ENCODE measurements around the gene CHD9.

CHD9 gene

DNA sequence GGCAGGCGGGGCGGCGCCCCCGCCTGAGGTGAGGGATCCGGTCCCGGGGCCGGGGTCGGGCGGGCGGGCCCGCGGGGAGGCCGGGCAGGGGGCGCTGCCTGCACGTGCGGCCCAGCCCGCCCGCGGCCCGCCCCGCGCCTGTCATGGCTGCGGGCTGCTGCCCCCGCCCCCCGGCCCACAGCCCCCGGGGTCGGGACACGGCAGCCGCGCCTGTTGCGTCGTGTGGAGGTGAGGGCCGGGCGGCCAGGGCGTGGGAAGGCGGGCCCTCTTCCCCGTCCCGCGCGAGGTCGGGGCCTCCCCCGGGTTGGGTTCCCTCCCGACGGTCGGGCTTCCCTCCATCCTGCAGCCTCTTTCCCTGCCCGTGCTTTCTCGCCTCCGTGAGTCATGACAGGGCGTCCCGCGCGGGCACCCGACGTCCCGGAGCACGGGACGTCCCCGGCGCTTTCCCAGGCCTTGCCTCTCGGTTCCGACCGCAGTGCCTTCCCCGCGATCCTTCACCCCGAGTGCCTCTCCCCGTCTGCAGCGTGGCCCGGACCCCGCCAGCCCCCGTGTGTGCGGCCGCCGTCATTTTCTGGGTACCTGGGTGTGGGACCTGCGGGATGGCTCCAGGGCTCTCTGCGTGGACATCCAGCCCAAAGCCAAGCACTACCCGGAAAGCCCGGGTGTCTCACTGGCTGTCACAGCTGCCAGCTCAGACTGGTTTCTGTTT, 76.7 kb downstream of the CHD9 start:
- H3K18ac ChIP-seq (ENCODE audit: low read length), result peak overlapping the region; percentile 20
- H4K8ac ChIP-seq (ENCODE audit: low read depth, low read length), result no peak overlapping the region
- H2BK120ac ChIP-seq (ENCODE audit: low read depth, low read length), result no peak overlapping the region
- H4K91ac ChIP-seq (ENCODE audit: low read depth, low read length, poor library complexity), result no peak overlapping the region
- H3K27me3 ChIP-seq (ENCODE audit: control insufficient read depth in 3 of 3, insufficient read depth in 3 of 3, low read depth in 1 of 3, low read length in 3 of 3), result no peaks in the 10 kb centered on the region
- peak overlapping the region; percentile 85 for H3K4me2 ChIP-seq (ENCODE audit: insufficient read depth, low read length, poor library complexity, severe bottlenecking)
- no peak overlapping the region for H2BK5ac ChIP-seq (ENCODE audit: low read length)
- no peak overlapping the region for H2BK15ac ChIP-seq (ENCODE audit: low read length)
- H2AFZ ChIP-seq (ENCODE audit: low read length), result peak overlapping the region; percentile 97
- H3K27ac ChIP-seq (replicated peaks; ENCODE audit: low read length), result no peak overlapping the region
- DNase-seq (ENCODE audit: low spot score), result no peak
- peaks cover 5% of the 10 kb centered on the region for H3K79me1 ChIP-seq (ENCODE audit: low read depth, low read length)
- no CpG with 5 or more reads among the region's 77 CpGs for WGBS, 2 donors (ENCODE audit: extremely low coverage in 2 of 2, insufficient read length in 2 of 2, insufficient replicate concordance in 1 of 2)
- H3K14ac ChIP-seq (ENCODE audit: low read length), result no peak overlapping the region
- no peak overlapping the region for H3K4ac ChIP-seq (ENCODE audit: low read length)
- H3K4me1 ChIP-seq (ENCODE audit: control insufficient read depth in 2 of 2, insufficient read depth in 1 of 2, low read depth in 1 of 2, low read length in 2 of 2), result peaks cover 0 to 4% of the 10 kb centered on the region in 2 donors
- peak overlapping the region; percentile 89 for H3K23ac ChIP-seq (ENCODE audit: low read depth, low read length, poor library complexity)
- H3K9me3 ChIP-seq (replicated peaks in 1 of 2; ENCODE audit: control insufficient read depth in 2 of 2, insufficient read depth in 1 of 2, low read depth in 1 of 2, low read length in 2 of 2), result no peaks in the 10 kb centered on the region
- H2BK12ac ChIP-seq (ENCODE audit: low read length), result no peak overlapping the region
- peak overlapping the region; percentile 86 to 97 for H3K4me3 ChIP-seq (ENCODE audit: low read length in 2 of 2)
- peak overlapping the region; percentile 80 for H3K9ac ChIP-seq (ENCODE audit: low read depth, low read length, poor library complexity)
- no peaks in the 10 kb centered on the region for H3K36me3 ChIP-seq (replicated peaks in 1 of 2; ENCODE audit: control insufficient read depth in 2 of 2, insufficient read depth in 2 of 2, low read length in 2 of 2)
- H2AK5ac ChIP-seq (ENCODE audit: low read depth, low read length), result no peak overlapping the region

DNA sequence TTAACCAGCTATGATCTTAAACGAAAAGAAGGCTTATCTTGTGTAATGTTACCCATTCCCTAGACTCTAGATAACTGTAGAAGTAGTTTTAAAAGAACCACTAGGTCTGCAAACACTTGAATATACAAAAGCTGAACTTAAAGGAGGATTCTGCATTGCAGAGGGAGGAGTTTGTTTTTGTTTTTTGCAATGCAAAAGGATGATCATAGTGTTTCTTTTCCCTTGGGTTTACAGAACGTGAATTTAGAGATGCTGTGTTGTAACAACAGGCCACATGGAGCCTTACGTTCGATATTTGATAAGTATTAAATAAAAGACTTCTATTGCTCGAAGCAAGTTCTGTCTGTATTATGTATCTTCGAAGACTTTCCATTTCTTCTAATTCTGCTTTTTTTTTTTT, 77.6 kb downstream of the CHD9 start:
- H3K79me1 ChIP-seq (ENCODE audit: low read depth, low read length), result peaks cover 5% of the 10 kb centered on the region
- H2AFZ ChIP-seq (ENCODE audit: low read length), result no peak overlapping the region
- no peak overlapping the region for H2BK120ac ChIP-seq (ENCODE audit: low read depth, low read length)
- H3K9ac ChIP-seq (ENCODE audit: low read depth, low read length, poor library complexity), result no peak overlapping the region
- no peak overlapping the region for H2AK5ac ChIP-seq (ENCODE audit: low read depth, low read length)
- no peak overlapping the region for H3K27ac ChIP-seq (replicated peaks; ENCODE audit: low read length)
- no CpG with 5 or more reads among the region's 6 CpGs for WGBS, 2 donors (ENCODE audit: extremely low coverage in 2 of 2, insufficient read length in 2 of 2, insufficient replicate concordance in 1 of 2)
- no peak overlapping the region for H3K4me2 ChIP-seq (ENCODE audit: insufficient read depth, low read length, poor library complexity, severe bottlenecking)
- no peak for DNase-seq (ENCODE audit: low spot score)
- H4K91ac ChIP-seq (ENCODE audit: low read depth, low read length, poor library complexity), result no peak overlapping the region
- no peak overlapping the region for H3K14ac ChIP-seq (ENCODE audit: low read length)
- H4K8ac ChIP-seq (ENCODE audit: low read depth, low read length), result no peak overlapping the region
- no peak overlapping the region for H3K18ac ChIP-seq (ENCODE audit: low read length)
- no peak overlapping the region for H2BK5ac ChIP-seq (ENCODE audit: low read length)
- H3K23ac ChIP-seq (ENCODE audit: low read depth, low read length, poor library complexity), result no peak overlapping the region
- H3K4me1 ChIP-seq (ENCODE audit: control insufficient read depth in 2 of 2, insufficient read depth in 1 of 2, low read depth in 1 of 2, low read length in 2 of 2), result peaks cover 0 to 4% of the 10 kb centered on the region in 2 donors
- H3K4ac ChIP-seq (ENCODE audit: low read length), result no peak overlapping the region
- H2BK15ac ChIP-seq (ENCODE audit: low read length), result no peak overlapping the region
- H3K36me3 ChIP-seq (replicated peaks in 1 of 2; ENCODE audit: control insufficient read depth in 2 of 2, insufficient read depth in 2 of 2, low read length in 2 of 2), result no peaks in the 10 kb centered on the region
- peak overlapping the region in 1 of 2 donors; percentile 86 for H3K4me3 ChIP-seq (ENCODE audit: low read length in 2 of 2)
- H2BK12ac ChIP-seq (ENCODE audit: low read length), result no peak overlapping the region
- no peaks in the 10 kb centered on the region for H3K27me3 ChIP-seq (ENCODE audit: control insufficient read depth in 3 of 3, insufficient read depth in 3 of 3, low read depth in 1 of 3, low read length in 3 of 3)
- no peaks in the 10 kb centered on the region for H3K9me3 ChIP-seq (replicated peaks in 1 of 2; ENCODE audit: control insufficient read depth in 2 of 2, insufficient read depth in 1 of 2, low read depth in 1 of 2, low read length in 2 of 2)

DNA sequence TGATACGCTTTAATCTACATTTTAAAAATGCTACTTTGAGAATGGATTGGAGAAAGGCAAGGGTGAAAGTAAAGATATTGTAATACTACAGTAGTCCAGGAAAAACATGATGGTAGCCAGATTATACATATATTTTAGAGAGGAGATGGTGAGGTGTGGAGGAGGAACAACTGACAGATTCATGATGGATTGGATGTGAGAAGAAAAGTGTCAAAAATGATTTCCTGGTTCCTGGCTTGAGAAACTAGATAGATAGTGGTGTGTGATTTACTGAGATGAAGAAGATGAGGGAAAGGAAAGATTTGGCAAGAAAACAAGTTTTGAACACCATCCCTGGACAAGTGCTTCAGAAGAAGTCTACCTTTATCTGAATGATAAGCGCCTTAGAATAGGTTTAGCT, 80.5 kb downstream of the CHD9 start:
- Histone ChIP-seq H3K4me1 (ENCODE audit: control insufficient read depth in 2 of 2, insufficient read depth in 1 of 2, low read depth in 1 of 2, low read length in 2 of 2) (no peaks in the 10 kb centered on the region), H3K4me3 (ENCODE audit: low read length in 2 of 2) (no peak overlapping the region), H2BK12ac (ENCODE audit: low read length) (no peak overlapping the region), H2BK15ac (ENCODE audit: low read length) (no peak overlapping the region), H2BK120ac (ENCODE audit: low read depth, low read length) (no peak overlapping the region), H3K27ac (replicated peaks; ENCODE audit: low read length) (no peak overlapping the region), H2AK5ac (ENCODE audit: low read depth, low read length) (no peak overlapping the region), H2BK5ac (ENCODE audit: low read length) (no peak overlapping the region), H2AFZ (ENCODE audit: low read length) (no peak overlapping the region), H3K4me2 (ENCODE audit: insufficient read depth, low read length, poor library complexity, severe bottlenecking) (no peak overlapping the region), H4K91ac (ENCODE audit: low read depth, low read length, poor library complexity) (no peak overlapping the region), H3K27me3 (ENCODE audit: control insufficient read depth in 3 of 3, insufficient read depth in 3 of 3, low read depth in 1 of 3, low read length in 3 of 3) (no peaks in the 10 kb centered on the region), H3K79me1 (ENCODE audit: low read depth, low read length) (peaks cover 6% of the 10 kb centered on the region), H3K9ac (ENCODE audit: low read depth, low read length, poor library complexity) (no peak overlapping the region), H3K14ac (ENCODE audit: low read length) (no peak overlapping the region), H3K18ac (ENCODE audit: low read length) (no peak overlapping the region), H4K8ac (ENCODE audit: low read depth, low read length) (no peak overlapping the region), H3K9me3 (replicated peaks in 1 of 2; ENCODE audit: control insufficient read depth in 2 of 2, insufficient read depth in 1 of 2, low read depth in 1 of 2, low read length in 2 of 2) (no peaks in the 10 kb centered on the region), H3K4ac (ENCODE audit: low read length) (no peak overlapping the region), H3K36me3 (replicated peaks in 1 of 2; ENCODE audit: control insufficient read depth in 2 of 2, insufficient read depth in 2 of 2, low read length in 2 of 2) (no peaks in the 10 kb centered on the region), H3K23ac (ENCODE audit: low read depth, low read length, poor library complexity) (no peak overlapping the region)
- no peak for DNase-seq (ENCODE audit: low spot score)
- no CpG with 5 or more reads among the region's 2 CpGs for WGBS, 2 donors (ENCODE audit: extremely low coverage in 2 of 2, insufficient read length in 2 of 2, insufficient replicate concordance in 1 of 2)

GRCh38 chr16:53142823-53143568, 88.2 kb downstream of the CHD9 start:
- H4K8ac ChIP-seq (ENCODE audit: low read depth, low read length), result no peak overlapping the region
- H3K4me3 ChIP-seq (ENCODE audit: low read length in 2 of 2), result no peak overlapping the region
- peaks cover 1% of the 10 kb centered on the region for H3K79me1 ChIP-seq (ENCODE audit: low read depth, low read length)
- no peaks in the 10 kb centered on the region for H3K27me3 ChIP-seq (ENCODE audit: control insufficient read depth in 3 of 3, insufficient read depth in 3 of 3, low read depth in 1 of 3, low read length in 3 of 3)
- no peak overlapping the region for H3K18ac ChIP-seq (ENCODE audit: low read length)
- no peak overlapping the region for H3K4ac ChIP-seq (ENCODE audit: low read length)
- no peak overlapping the region for H2BK5ac ChIP-seq (ENCODE audit: low read length)
- H4K91ac ChIP-seq (ENCODE audit: low read depth, low read length, poor library complexity), result no peak overlapping the region
- H3K9me3 ChIP-seq (replicated peaks in 1 of 2; ENCODE audit: control insufficient read depth in 2 of 2, insufficient read depth in 1 of 2, low read depth in 1 of 2, low read length in 2 of 2), result no peaks in the 10 kb centered on the region
- no peak overlapping the region for H2AFZ ChIP-seq (ENCODE audit: low read length)
- H3K14ac ChIP-seq (ENCODE audit: low read length), result no peak overlapping the region
- H2AK5ac ChIP-seq (ENCODE audit: low read depth, low read length), result no peak overlapping the region
- H3K9ac ChIP-seq (ENCODE audit: low read depth, low read length, poor library complexity), result no peak overlapping the region
- no peak overlapping the region for H2BK120ac ChIP-seq (ENCODE audit: low read depth, low read length)
- H2BK15ac ChIP-seq (ENCODE audit: low read length), result no peak overlapping the region
- H3K27ac ChIP-seq (replicated peaks; ENCODE audit: low read length), result no peak overlapping the region
- H2BK12ac ChIP-seq (ENCODE audit: low read length), result no peak overlapping the region
- DNase-seq (ENCODE audit: low spot score), result no peak
- no peak overlapping the region for H3K23ac ChIP-seq (ENCODE audit: low read depth, low read length, poor library complexity)
- no peaks in the 10 kb centered on the region for H3K4me1 ChIP-seq (ENCODE audit: control insufficient read depth in 2 of 2, insufficient read depth in 1 of 2, low read depth in 1 of 2, low read length in 2 of 2)
- no peaks in the 10 kb centered on the region for H3K36me3 ChIP-seq (replicated peaks in 1 of 2; ENCODE audit: control insufficient read depth in 2 of 2, insufficient read depth in 2 of 2, low read length in 2 of 2)
- WGBS, 2 donors (ENCODE audit: extremely low coverage in 2 of 2, insufficient read length in 2 of 2, insufficient replicate concordance in 1 of 2), result no CpG with 5 or more reads among the region's 6 CpGs
- H3K4me2 ChIP-seq (ENCODE audit: insufficient read depth, low read length, poor library complexity, severe bottlenecking), result no peak overlapping the region

Data from neuronal stem cell (in vitro differentiated cells).